Ishikawa (cell line): ENCODE data around the gene KIFC1.
A peak's percentile ranks its signal among the peaks of the same experiment; 100 is the strongest.

ENCODE experiments used
- CEBPB ChIP-seq: IDR thresholded peaks from 2 replicates; pipeline ENCODE4 v1.6.1; 2012
- CREB1 ChIP-seq: IDR thresholded peaks from 2 replicates; pipeline ENCODE4 v1.6.1; 2012; ENCODE audit warnings: low read depth
- EGR1 ChIP-seq: IDR thresholded peaks from 2 replicates; pipeline ENCODE4 v1.6.1; 2012
- EP300 ChIP-seq: IDR thresholded peaks from 2 replicates; pipeline ENCODE4 v1.6.1; 2012; ENCODE audit warnings: borderline replicate concordance
- FOXM1 ChIP-seq: IDR thresholded peaks from 2 replicates; pipeline ENCODE4 v1.6.1; 2012; ENCODE audit warnings: low read depth, borderline replicate concordance
- MAX ChIP-seq: IDR thresholded peaks from 2 replicates; pipeline ENCODE4 v1.6.1; 2012
- NFIC ChIP-seq: IDR thresholded peaks from 2 replicates; pipeline ENCODE4 v1.6.1; 2012
- RAD21 ChIP-seq: IDR thresholded peaks from 2 replicates; pipeline ENCODE4 v1.6.1; 2012; ENCODE audit warnings: low read depth
- REST ChIP-seq: IDR thresholded peaks from 2 replicates; pipeline ENCODE4 v1.6.1; 2012; ENCODE audit warnings: low read depth, mild to moderate bottlenecking
- TAF1 ChIP-seq: IDR thresholded peaks from 2 replicates; pipeline ENCODE4 v1.6.1; 2012; ENCODE audit warnings: low read depth, mild to moderate bottlenecking
- TCF12 ChIP-seq: IDR thresholded peaks from 2 replicates; pipeline ENCODE4 v1.6.1; 2012; ENCODE audit warnings: low read depth
- TEAD4 ChIP-seq: IDR thresholded peaks from 2 replicates; pipeline ENCODE4 v1.6.1; 2012
- USF1 ChIP-seq: IDR thresholded peaks from 2 replicates; pipeline ENCODE4 v1.6.1; 2012
- YY1 ChIP-seq: IDR thresholded peaks from 2 replicates; pipeline ENCODE4 v1.6.1; 2012; ENCODE audit warnings: low read depth
- ZBTB7A ChIP-seq: IDR thresholded peaks from 2 replicates; pipeline ENCODE4 v1.6.1; 2012; ENCODE audit warnings: low read depth

The KIFC1 gene

GRCh38 chr6:33372526-33373123 is 19.0 kb upstream of the KIFC1 start:
- no peak for TF ChIP-seq CEBPB
- no peak for TF ChIP-seq TEAD4
- TF ChIP-seq YY1 = no peak
- TF ChIP-seq RAD21 = no peak
- TF ChIP-seq MAX = no peak
- TF ChIP-seq EGR1 = no peak
- TF ChIP-seq EP300 = no peak
- no peak for TF ChIP-seq FOXM1
- TF ChIP-seq REST = no peak
- no peak for TF ChIP-seq CREB1

- TF ChIP-seq MAX = no peak
- no peak for TF ChIP-seq TCF12
- TF ChIP-seq ZBTB7A = no peak
- no peak for TF ChIP-seq RAD21
- no peak for TF ChIP-seq YY1
- TF ChIP-seq CREB1 = no peak
- no peak for TF ChIP-seq TAF1
- no peak for TF ChIP-seq EGR1
- no peak for TF ChIP-seq EP300
- TF ChIP-seq REST = no peak
- TF ChIP-seq FOXM1 = no peak
- no peak for TF ChIP-seq CEBPB
- TF ChIP-seq TEAD4 = no peak
- no peak for TF ChIP-seq NFIC
Observed at GRCh38 chr6:33373960-33374910, 17.4 kb upstream of the KIFC1 start.

- TF ChIP-seq FOXM1 (no peak), ZBTB7A (no peak), NFIC (peak; percentile 60), REST (no peak), CEBPB (peak; percentile 90), RAD21 (no peak), TEAD4 (no peak), TCF12 (no peak)
Observed at GRCh38 chr6:33375143-33375671, 16.4 kb upstream of the KIFC1 start.

- TF ChIP-seq REST (no peak), EP300 (no peak), EGR1 (no peak), TEAD4 (no peak), USF1 (no peak), CEBPB (no peak), NFIC (no peak), FOXM1 (no peak), TAF1 (no peak), RAD21 (no peak), MAX (no peak), TCF12 (no peak), YY1 (no peak), ZBTB7A (no peak), CREB1 (no peak)
Observed at GRCh38 chr6:33377171-33377570, 14.5 kb upstream of the KIFC1 start.
